Neural progenitor cell (in vitro differentiated cells): ENCODE data around the gene GNAT3. TPM values are rescaled to one million over a fixed set of nuclear protein-coding genes. Genes with fewer than 3 reads are reported as not detected.

Source experiments
- DNase-seq: peaks from one replicate; pipeline ENCODE4 v3.0.0-alpha.2; 2016; ENCODE audit warnings: low spot score
- H2AFZ ChIP-seq: fragments of 200-600 bp; sonication (generic); replicated peaks from 2 replicates; pipeline ENCODE4 v1.6.1; 2016; ENCODE audit warnings: antibody characterized with exemption
- H3F3A ChIP-seq: fragments of 200-600 bp; sonication (generic); 2 replicates; pipeline ENCODE4 v1.6.1; 2016; ENCODE audit warnings: antibody characterized with exemption, low read depth
- H3K27ac ChIP-seq: fragments of 200-600 bp; sonication (generic); 2 replicates; pipeline ENCODE4 v1.5.1; 2016; ENCODE audit warnings: mild to moderate bottlenecking
- H3K27me3 ChIP-seq: fragments of 200-600 bp; sonication (generic); 2 replicates; pipeline ENCODE4 v1.6.1; 2016; ENCODE audit warnings: mild to moderate bottlenecking, moderate library complexity
- H3K36me3 ChIP-seq: fragments of 200-600 bp; sonication (generic); 2 replicates; pipeline ENCODE4 v1.5.1; 2016
- H3K4me1 ChIP-seq: fragments of 200-600 bp; sonication (generic); 2 replicates; pipeline ENCODE4 v1.6.1; 2016; ENCODE audit warnings: mixed run types
- H3K4me2 ChIP-seq: fragments of 200-600 bp; sonication (generic); 2 replicates; pipeline ENCODE4 v1.6.1; 2016
- H3K4me3 ChIP-seq: fragments of 200-600 bp; sonication (generic); 2 replicates; pipeline ENCODE4 v1.5.1; 2016
- H3K79me2 ChIP-seq: fragments of 200-600 bp; sonication (generic); 2 replicates; pipeline ENCODE4 v1.6.1; 2016; ENCODE audit warnings: low read depth
- H3K9ac ChIP-seq: fragments of 200-600 bp; sonication (generic); 2 replicates; pipeline ENCODE4 v1.6.1; 2016
- H3K9me3 ChIP-seq: fragments of 200-600 bp; sonication (generic); 2 replicates; pipeline ENCODE4 v1.5.1; 2016; ENCODE audit warnings: low read depth
- H4K20me1 ChIP-seq: fragments of 200-600 bp; sonication (generic); 2 replicates; pipeline ENCODE4 v1.6.1; 2016; ENCODE audit warnings: low read depth
- H3K27ac Mint-ChIP-seq: 3 replicates; pipeline ENCODE4 v1.8.0; 2021; ENCODE audit warnings: mixed read lengths
- H3K27me3 Mint-ChIP-seq: 2 replicates; pipeline ENCODE4 v1.8.0; 2022; ENCODE audit warnings: low read depth, mild to moderate bottlenecking, inconsistent platforms, moderate library complexity, mixed read lengths; ENCODE audit not compliant: insufficient read depth
- H3K36me3 Mint-ChIP-seq: 3 replicates; pipeline ENCODE4 v1.8.0; 2021; ENCODE audit warnings: mixed read lengths
- H3K4me1 Mint-ChIP-seq: 3 replicates; pipeline ENCODE4 v1.8.0; 2021; ENCODE audit warnings: mixed read lengths
- H3K4me3 Mint-ChIP-seq: 3 replicates; pipeline ENCODE4 v1.8.0; 2021; ENCODE audit warnings: mild to moderate bottlenecking, moderate library complexity, mixed read lengths
- H3K9me3 Mint-ChIP-seq: 3 replicates; pipeline ENCODE4 v1.8.0; 2020; ENCODE audit warnings: mixed read lengths
- EZH2 ChIP-seq: fragments of 200-600 bp; sonication (generic); IDR thresholded peaks from 2 replicates; pipeline ENCODE4 v1.6.1; 2017; ENCODE audit warnings: antibody characterized with exemption, mild to moderate bottlenecking, moderate library complexity
- EZH2phosphoT487 ChIP-seq: fragments of 200-600 bp; sonication (generic); IDR thresholded peaks from 2 replicates; pipeline ENCODE4 v1.6.1; 2017; ENCODE audit warnings: antibody characterized with exemption
- total RNA-seq: library from RNA; depleted of rRNA; stranded (reverse); fragments of >200 nt; gene quantifications from 2 replicates; pipeline ENCODE4 v1.2.3, GENCODE V29; 2015; ENCODE audit warnings: low replicate concordance
- TF ChIP-seq, protein P1 (sequence below): fragments of 200-600 bp; sonication (generic); IDR thresholded peaks from 2 replicates; pipeline ENCODE4 v1.5.1; 2017; ENCODE audit warnings: antibody characterized with exemption, mild to moderate bottlenecking

GNAT3 gene
- total RNA-seq, 1 donor from 2014 or later = not detected

DNA sequence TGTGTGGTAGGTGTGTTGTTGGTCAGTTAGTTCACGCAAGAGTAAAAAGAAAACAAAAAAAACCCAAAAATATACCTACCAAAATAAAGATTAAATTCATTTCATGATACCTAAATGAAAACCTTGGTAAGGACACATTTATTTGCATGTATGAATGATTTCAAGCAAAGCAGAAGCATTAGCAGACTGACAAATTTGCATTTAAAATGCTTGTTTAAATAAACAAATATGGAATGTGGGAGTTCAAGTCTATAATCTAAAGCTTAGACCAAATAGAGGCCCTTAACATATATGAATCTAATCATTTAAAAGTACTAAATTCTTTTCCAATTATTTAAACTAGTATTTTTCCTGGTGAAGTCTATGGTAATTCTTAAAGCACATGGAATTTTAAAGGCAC, 35.8 kb downstream of the GNAT3 start:
- no peaks in the 10 kb centered on the region for H3K79me2 ChIP-seq
- no peaks in the 10 kb centered on the region for H3K27me3 Mint-ChIP-seq
- H3K9me3 ChIP-seq = no peaks in the 10 kb centered on the region
- H3K36me3 ChIP-seq = no peaks in the 10 kb centered on the region
- H3K4me3 Mint-ChIP-seq = no peak overlapping the region
- no peak overlapping the region for H3K4me3 ChIP-seq
- H3K4me1 ChIP-seq = no peaks in the 10 kb centered on the region
- no peak overlapping the region for H3K9ac ChIP-seq
- H3K27ac ChIP-seq = no peak overlapping the region
- TF ChIP-seq EZH2 (no peak), EZH2phosphoT487 (no peak)
- TF ChIP-seq, protein P1, sequence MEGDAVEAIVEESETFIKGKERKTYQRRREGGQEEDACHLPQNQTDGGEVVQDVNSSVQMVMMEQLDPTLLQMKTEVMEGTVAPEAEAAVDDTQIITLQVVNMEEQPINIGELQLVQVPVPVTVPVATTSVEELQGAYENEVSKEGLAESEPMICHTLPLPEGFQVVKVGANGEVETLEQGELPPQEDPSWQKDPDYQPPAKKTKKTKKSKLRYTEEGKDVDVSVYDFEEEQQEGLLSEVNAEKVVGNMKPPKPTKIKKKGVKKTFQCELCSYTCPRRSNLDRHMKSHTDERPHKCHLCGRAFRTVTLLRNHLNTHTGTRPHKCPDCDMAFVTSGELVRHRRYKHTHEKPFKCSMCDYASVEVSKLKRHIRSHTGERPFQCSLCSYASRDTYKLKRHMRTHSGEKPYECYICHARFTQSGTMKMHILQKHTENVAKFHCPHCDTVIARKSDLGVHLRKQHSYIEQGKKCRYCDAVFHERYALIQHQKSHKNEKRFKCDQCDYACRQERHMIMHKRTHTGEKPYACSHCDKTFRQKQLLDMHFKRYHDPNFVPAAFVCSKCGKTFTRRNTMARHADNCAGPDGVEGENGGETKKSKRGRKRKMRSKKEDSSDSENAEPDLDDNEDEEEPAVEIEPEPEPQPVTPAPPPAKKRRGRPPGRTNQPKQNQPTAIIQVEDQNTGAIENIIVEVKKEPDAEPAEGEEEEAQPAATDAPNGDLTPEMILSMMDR = no peak
- no peak overlapping the region for H2AFZ ChIP-seq
- no peaks in the 10 kb centered on the region for H3K36me3 Mint-ChIP-seq
- no peaks in the 10 kb centered on the region for H3F3A ChIP-seq
- H3K27ac Mint-ChIP-seq = no peak overlapping the region
- H4K20me1 ChIP-seq = no peaks in the 10 kb centered on the region
- H3K4me2 ChIP-seq = no peak overlapping the region
- H3K4me1 Mint-ChIP-seq = peaks cover 3% of the 10 kb centered on the region
- no peak for DNase-seq
- no peaks in the 10 kb centered on the region for H3K27me3 ChIP-seq
- H3K9me3 Mint-ChIP-seq = no peaks in the 10 kb centered on the region

DNA sequence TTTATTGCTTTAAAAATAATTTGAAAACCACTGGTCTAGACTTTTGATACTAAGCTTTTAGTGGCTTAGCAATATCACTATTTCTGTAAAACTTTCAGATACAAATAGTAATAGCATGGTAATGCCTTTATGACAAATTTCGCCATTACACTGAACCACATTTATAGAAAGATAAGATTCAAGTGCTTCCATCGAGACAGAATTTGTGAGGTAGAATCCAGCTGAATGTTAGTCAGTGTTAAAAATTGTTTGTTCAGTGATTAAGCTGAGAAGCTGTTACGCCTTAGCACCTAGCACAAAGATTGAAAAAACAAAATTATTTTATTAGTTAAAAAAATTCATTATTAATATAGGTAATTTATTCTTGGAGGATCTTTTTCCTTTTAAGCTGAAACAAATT, 36.5 kb downstream of the GNAT3 start:
- no peaks in the 10 kb centered on the region for H3K4me1 ChIP-seq
- TF ChIP-seq EZH2phosphoT487 (no peak), EZH2 (no peak)
- TF ChIP-seq, protein P1 = no peak
- no peaks in the 10 kb centered on the region for H3K9me3 Mint-ChIP-seq

DNA sequence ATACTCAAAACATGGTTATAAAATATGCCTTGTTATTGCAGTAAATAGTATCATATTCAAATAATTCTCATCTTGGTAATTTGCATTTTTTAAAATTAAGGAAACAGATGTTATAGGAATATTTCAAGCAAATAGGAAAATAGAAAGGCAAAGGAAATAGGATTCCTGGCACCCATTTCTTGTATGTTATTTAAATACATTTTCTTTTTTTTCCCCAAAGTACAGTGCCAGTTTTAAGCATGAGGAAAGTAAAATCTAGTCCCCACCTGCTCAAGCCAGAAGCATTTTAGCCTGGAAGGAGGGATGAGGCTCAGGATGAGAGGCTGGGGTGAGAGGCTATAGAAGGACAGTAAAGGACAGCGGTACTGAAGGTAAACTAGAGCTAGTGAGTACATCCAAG, 38.1 kb downstream of the GNAT3 start:
- Histone ChIP-seq H3K4me2 (no peak overlapping the region), H3K27ac (no peak overlapping the region), H3F3A (no peaks in the 10 kb centered on the region), H3K27me3 (no peaks in the 10 kb centered on the region), H3K9me3 (no peaks in the 10 kb centered on the region), H3K9ac (no peak overlapping the region), H3K79me2 (no peaks in the 10 kb centered on the region), H3K36me3 (no peaks in the 10 kb centered on the region), H4K20me1 (no peaks in the 10 kb centered on the region), H3K4me1 (no peaks in the 10 kb centered on the region), H2AFZ (no peak overlapping the region), H3K4me3 (no peak overlapping the region)
- Mint-ChIP-seq H3K4me1 (peaks cover 3% of the 10 kb centered on the region), H3K27me3 (no peaks in the 10 kb centered on the region), H3K36me3 (no peaks in the 10 kb centered on the region), H3K4me3 (no peak overlapping the region), H3K27ac (no peak overlapping the region), H3K9me3 (no peaks in the 10 kb centered on the region)
- TF ChIP-seq EZH2 (no peak), EZH2phosphoT487 (no peak)
- TF ChIP-seq, protein P1 = no peak
- DNase-seq = no peak

More for the DNA sequence above, 36.5 kb downstream of the GNAT3 start:
- Histone ChIP-seq H3K9me3 (no peaks in the 10 kb centered on the region), H3F3A (no peaks in the 10 kb centered on the region), H4K20me1 (no peaks in the 10 kb centered on the region), H3K9ac (no peak overlapping the region), H3K79me2 (no peaks in the 10 kb centered on the region), H2AFZ (no peak overlapping the region), H3K27ac (no peak overlapping the region), H3K27me3 (no peaks in the 10 kb centered on the region), H3K4me3 (no peak overlapping the region), H3K4me2 (no peak overlapping the region), H3K36me3 (no peaks in the 10 kb centered on the region)
- Mint-ChIP-seq H3K4me1 (peaks cover 3% of the 10 kb centered on the region), H3K27ac (no peak overlapping the region), H3K36me3 (no peaks in the 10 kb centered on the region), H3K27me3 (no peaks in the 10 kb centered on the region), H3K4me3 (no peak overlapping the region)
- DNase-seq = no peak
